C4-2B (cell line): ENCODE data around the gene ISCU.

Source experiments
- ZFX ChIP-seq: fragments of 450-650 bp; IDR thresholded peaks from 2 replicates; pipeline ENCODE4 v1.6.1; 2017
- TF ChIP-seq, protein P1 (sequence below): fragments of 450-650 bp; conservative IDR thresholded peaks from 2 replicates; pipeline ENCODE4 v1.5.1; 2017; ENCODE audit warnings: mild to moderate bottlenecking

DNA sequence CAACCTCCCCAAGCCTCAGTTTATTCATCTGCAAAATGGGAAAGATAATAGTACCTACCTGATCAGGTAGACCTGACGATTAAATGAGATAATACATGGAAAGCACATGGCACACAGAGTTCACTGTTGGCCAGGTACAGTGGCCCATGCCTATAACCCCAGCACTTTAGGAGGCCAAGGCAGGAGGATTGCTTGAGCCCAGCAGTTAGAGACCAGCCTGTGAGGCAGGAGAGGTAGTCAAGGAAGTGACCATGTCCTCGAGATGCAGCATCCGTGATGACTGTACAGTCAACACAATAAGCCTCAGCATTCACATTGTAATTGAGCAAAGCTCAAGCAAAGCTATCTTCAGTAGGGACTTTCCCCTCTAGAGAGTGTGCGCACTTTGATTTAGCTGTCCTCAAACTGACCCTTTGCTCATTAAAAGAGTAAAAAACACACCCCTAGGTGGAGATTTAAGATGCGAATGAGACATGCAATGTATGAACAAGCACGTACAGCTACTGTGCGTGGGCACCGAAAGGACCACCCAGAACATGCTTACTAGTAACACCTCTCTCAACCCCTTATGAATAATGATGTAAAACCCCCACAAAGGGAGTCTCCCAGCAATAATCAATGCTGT, 9.9 kb downstream of the ISCU start:
- TF ChIP-seq, protein P1, sequence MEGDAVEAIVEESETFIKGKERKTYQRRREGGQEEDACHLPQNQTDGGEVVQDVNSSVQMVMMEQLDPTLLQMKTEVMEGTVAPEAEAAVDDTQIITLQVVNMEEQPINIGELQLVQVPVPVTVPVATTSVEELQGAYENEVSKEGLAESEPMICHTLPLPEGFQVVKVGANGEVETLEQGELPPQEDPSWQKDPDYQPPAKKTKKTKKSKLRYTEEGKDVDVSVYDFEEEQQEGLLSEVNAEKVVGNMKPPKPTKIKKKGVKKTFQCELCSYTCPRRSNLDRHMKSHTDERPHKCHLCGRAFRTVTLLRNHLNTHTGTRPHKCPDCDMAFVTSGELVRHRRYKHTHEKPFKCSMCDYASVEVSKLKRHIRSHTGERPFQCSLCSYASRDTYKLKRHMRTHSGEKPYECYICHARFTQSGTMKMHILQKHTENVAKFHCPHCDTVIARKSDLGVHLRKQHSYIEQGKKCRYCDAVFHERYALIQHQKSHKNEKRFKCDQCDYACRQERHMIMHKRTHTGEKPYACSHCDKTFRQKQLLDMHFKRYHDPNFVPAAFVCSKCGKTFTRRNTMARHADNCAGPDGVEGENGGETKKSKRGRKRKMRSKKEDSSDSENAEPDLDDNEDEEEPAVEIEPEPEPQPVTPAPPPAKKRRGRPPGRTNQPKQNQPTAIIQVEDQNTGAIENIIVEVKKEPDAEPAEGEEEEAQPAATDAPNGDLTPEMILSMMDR, result no peak
- TF ChIP-seq ZFX, result no peak
